Measurements from ENCODE around the gene TENT4A.

Gene TENT4A

GRCh38 chr5:6721442-6721841 lies 8.2 kb downstream of the TENT4A start:
- H3K27ac ChIP-seq = no peak overlapping the region
- TF ChIP-seq CTCF (conservative IDR thresholded peaks at IDR 0.05) = no peak
- no peak for TF ChIP-seq ZFX (IDR thresholded peaks at IDR 0.05)

- no peak for TF ChIP-seq CTCF (conservative IDR thresholded peaks at IDR 0.05)
- no peak for TF ChIP-seq ZFX (IDR thresholded peaks at IDR 0.05)
- H3K27ac ChIP-seq = no peak overlapping the region
Measured at GRCh38 chr5:6722015-6722414, 8.8 kb downstream of the TENT4A start.

- H3K27ac ChIP-seq = no peak overlapping the region
- TF ChIP-seq CTCF (conservative IDR thresholded peaks at IDR 0.05) = no peak
Measured at GRCh38 chr5:6723122-6723815, 10.0 kb downstream of the TENT4A start.

- H3K27ac ChIP-seq = no peak overlapping the region
- TF ChIP-seq CTCF (conservative IDR thresholded peaks at IDR 0.05) (no peak), ZFX (IDR thresholded peaks at IDR 0.05) (no peak)
Measured at GRCh38 chr5:6723816-6724300, 10.6 kb downstream of the TENT4A start.

GRCh38 chr5:6724321-6724929 lies 11.2 kb downstream of the TENT4A start:
- H3K27ac ChIP-seq = no peak overlapping the region
- no peak for TF ChIP-seq CTCF (conservative IDR thresholded peaks at IDR 0.05)
- TF ChIP-seq ZFX (IDR thresholded peaks at IDR 0.05) = no peak

- no peak for TF ChIP-seq CTCF (conservative IDR thresholded peaks at IDR 0.05)
- no peak for TF ChIP-seq ZFX (IDR thresholded peaks at IDR 0.05)
- H3K27ac ChIP-seq = no peak overlapping the region
Measured at GRCh38 chr5:6725421-6725820, 12.2 kb downstream of the TENT4A start.

GRCh38 chr5:6726006-6726405 lies 12.8 kb downstream of the TENT4A start:
- no peak for TF ChIP-seq ZFX (IDR thresholded peaks at IDR 0.05)
- no peak for TF ChIP-seq CTCF (conservative IDR thresholded peaks at IDR 0.05)

More at GRCh38 chr5:6726006-6726405, 12.8 kb downstream of the TENT4A start:
- no peak overlapping the region for H3K27ac ChIP-seq

All from C4-2B (cell line).